Activated naive CD4-positive, alpha-beta T cell treated with anti-CD3 and anti-CD28 coated beads, Interleukin-2, amount 10 ng/mL, durations not matched to agents 7 days and 5 days (primary cell): ENCODE results near the gene POLD2.
A peak's percentile ranks its signal among the peaks of the same experiment; 100 is the strongest.

Experiments used
- CTCF ChIA-PET: fragments of 350-600 bp; sonication (Branson Sonifier 250); formaldehyde crosslinking; loops from one replicate; lab custom pipeline; 2021; ENCODE audit warnings: antibody characterized with exemption; lab: Charles Lee
- DNase-seq: peaks from one replicate; pipeline ENCODE4 v3.0.0-alpha.2; 2020
- H3K27ac Mint-ChIP-seq: one replicate; pipeline ENCODE4 v1.8.0; 2021; ENCODE audit warnings: mild to moderate bottlenecking, moderate library complexity, mixed read lengths
- H3K27me3 Mint-ChIP-seq: one replicate; pipeline ENCODE4 v1.8.0; 2021; ENCODE audit warnings: mild to moderate bottlenecking, mixed read lengths
- H3K36me3 Mint-ChIP-seq: one replicate; pipeline ENCODE4 v1.8.0; 2021; ENCODE audit warnings: mixed read lengths
- H3K4me1 Mint-ChIP-seq: one replicate; pipeline ENCODE4 v1.8.0; 2021; ENCODE audit warnings: mixed read lengths
- H3K4me3 Mint-ChIP-seq: one replicate; pipeline ENCODE4 v1.8.0; 2021; ENCODE audit warnings: mild to moderate bottlenecking, moderate library complexity, mixed read lengths
- H3K9me3 Mint-ChIP-seq: one replicate; pipeline ENCODE4 v1.8.0; 2021; ENCODE audit warnings: mixed read lengths

The POLD2 gene

GRCh38 chr7:44074349-44074695 lies 49.0 kb downstream of the POLD2 start:
- Mint-ChIP-seq H3K9me3 (no peaks in the 10 kb centered on the region), H3K4me1 (peaks cover 10% of the 10 kb centered on the region), H3K36me3 (peaks cover 39% of the 10 kb centered on the region), H3K27ac (no peak overlapping the region), H3K27me3 (no peaks in the 10 kb centered on the region), H3K4me3 (no peak overlapping the region)
- CTCF ChIA-PET, result no interaction called here
- no peak for DNase-seq

GRCh38 chr7:44073664-44074348 lies 49.5 kb downstream of the POLD2 start:
- DNase-seq, result peak; percentile 50
- no peaks in the 10 kb centered on the region for H3K9me3 Mint-ChIP-seq
- H3K4me1 Mint-ChIP-seq, result peaks cover 10% of the 10 kb centered on the region
- H3K27ac Mint-ChIP-seq, result no peak overlapping the region
- peaks cover 36% of the 10 kb centered on the region for H3K36me3 Mint-ChIP-seq
- H3K4me3 Mint-ChIP-seq, result no peak overlapping the region
- CTCF ChIA-PET, result interaction anchor here (3.2 kb wide), 1 partner anchor 123 kb away, joined by 10 read pairs; no protein-coding TSS in a partner anchor
- no peaks in the 10 kb centered on the region for H3K27me3 Mint-ChIP-seq

- DNase-seq, result peak; percentile 58
- Mint-ChIP-seq H3K4me1 (peaks cover 5% of the 10 kb centered on the region), H3K9me3 (no peaks in the 10 kb centered on the region), H3K4me3 (no peak overlapping the region), H3K36me3 (peaks cover 27% of the 10 kb centered on the region), H3K27me3 (peaks cover 6% of the 10 kb centered on the region), H3K27ac (peak overlapping the region; percentile 21)
- CTCF ChIA-PET, result interaction anchor here (1.2 to 3.2 kb wide), 3 partner anchors 9 to 124 kb away, joined by 7 to 10 read pairs (median 9); no protein-coding TSS in a partner anchor
Observed at GRCh38 chr7:44072364-44073231, 50.8 kb downstream of the POLD2 start.

GRCh38 chr7:44071726-44072363 lies 51.5 kb downstream of the POLD2 start:
- Mint-ChIP-seq H3K36me3 (peaks cover 24% of the 10 kb centered on the region), H3K27ac (peak overlapping the region; percentile 21), H3K27me3 (peaks cover 13% of the 10 kb centered on the region), H3K4me3 (no peak overlapping the region), H3K9me3 (no peaks in the 10 kb centered on the region), H3K4me1 (peaks cover 3% of the 10 kb centered on the region)
- CTCF ChIA-PET, result interaction anchor here (1.2 to 3.2 kb wide), 3 partner anchors 9 to 125 kb away, joined by 7 to 10 read pairs (median 9); no protein-coding TSS in a partner anchor
- no peak for DNase-seq

GRCh38 chr7:44068054-44068453 lies 55.3 kb downstream of the POLD2 start:
- H3K27me3 Mint-ChIP-seq, result peaks cover 36% of the 10 kb centered on the region
- H3K27ac Mint-ChIP-seq, result no peak overlapping the region
- H3K36me3 Mint-ChIP-seq, result peaks cover 10% of the 10 kb centered on the region
- CTCF ChIA-PET, result interaction anchor here (1.9 kb wide), 1 partner anchor 12 kb away, joined by 5 read pairs; no protein-coding TSS in a partner anchor
- no peaks in the 10 kb centered on the region for H3K9me3 Mint-ChIP-seq
- H3K4me1 Mint-ChIP-seq, result peaks cover 3% of the 10 kb centered on the region
- DNase-seq, result no peak
- H3K4me3 Mint-ChIP-seq, result peak overlapping the region; percentile 22

GRCh38 chr7:44067064-44067951 lies 56.0 kb downstream of the POLD2 start:
- CTCF ChIA-PET, result interaction anchor here (1.9 kb wide), 1 partner anchor 13 kb away, joined by 5 read pairs; no protein-coding TSS in a partner anchor
- H3K36me3 Mint-ChIP-seq, result peaks cover 8% of the 10 kb centered on the region
- peaks cover 3% of the 10 kb centered on the region for H3K4me1 Mint-ChIP-seq
- no peak overlapping the region for H3K4me3 Mint-ChIP-seq
- no peaks in the 10 kb centered on the region for H3K9me3 Mint-ChIP-seq
- DNase-seq, result peak; percentile 18
- peaks cover 36% of the 10 kb centered on the region for H3K27me3 Mint-ChIP-seq
- peak overlapping the region; percentile 73 for H3K27ac Mint-ChIP-seq

- peaks cover 3% of the 10 kb centered on the region for H3K4me1 Mint-ChIP-seq
- no peak for DNase-seq
- H3K9me3 Mint-ChIP-seq, result no peaks in the 10 kb centered on the region
- CTCF ChIA-PET, result interaction anchor here (0.8 to 1.9 kb wide), 2 partner anchors 14 to 148 kb away, joined by 3 to 5 read pairs; no protein-coding TSS in a partner anchor
- peaks cover 36% of the 10 kb centered on the region for H3K27me3 Mint-ChIP-seq
- H3K4me3 Mint-ChIP-seq, result no peak overlapping the region
- peaks cover 6% of the 10 kb centered on the region for H3K36me3 Mint-ChIP-seq
- peak overlapping the region; percentile 43 for H3K27ac Mint-ChIP-seq
Observed at GRCh38 chr7:44066494-44067063, 56.8 kb downstream of the POLD2 start.

- no peaks in the 10 kb centered on the region for H3K9me3 Mint-ChIP-seq
- H3K4me3 Mint-ChIP-seq, result no peak overlapping the region
- no peak for DNase-seq
- peak overlapping the region; percentile 19 for H3K27ac Mint-ChIP-seq
- H3K4me1 Mint-ChIP-seq, result peaks cover 3% of the 10 kb centered on the region
- H3K36me3 Mint-ChIP-seq, result peaks cover 10% of the 10 kb centered on the region
- peaks cover 36% of the 10 kb centered on the region for H3K27me3 Mint-ChIP-seq
- CTCF ChIA-PET, result interaction anchor here (0.8 kb wide), 1 partner anchor 149 kb away, joined by 3 read pairs; no protein-coding TSS in a partner anchor
Observed at GRCh38 chr7:44066111-44066460, 57.3 kb downstream of the POLD2 start.

- Mint-ChIP-seq H3K4me3 (no peak within 1 kb of the TSS), H3K4me1 (peaks cover 3% of the 10 kb centered on the region), H3K9me3 (no peaks in the 10 kb centered on the region), H3K27ac (peak within 1 kb of the TSS; percentile 19), H3K36me3 (peaks cover 10% of the 10 kb centered on the region), H3K27me3 (peaks cover 36% of the 10 kb centered on the region)
- no peak for DNase-seq
- CTCF ChIA-PET, result interaction anchor here (0.8 kb wide), 1 partner anchor 149 kb away, joined by 3 read pairs; no protein-coding TSS in a partner anchor
Observed at GRCh38 chr7:44065431-44066110, 57.8 kb downstream of the POLD2 start, which contains the start of gene PGAM2. TSS of gene PGAM2 (minus strand) at chr7:44065567. CDS start at chr7:44065529, 38 bp downstream.

GRCh38 chr7:44064791-44065430 lies 58.4 kb downstream of the POLD2 start:
- H3K4me1 Mint-ChIP-seq, result peaks cover 3% of the 10 kb centered on the region
- H3K9me3 Mint-ChIP-seq, result no peaks in the 10 kb centered on the region
- H3K27ac Mint-ChIP-seq, result no peak overlapping the region
- H3K36me3 Mint-ChIP-seq, result peaks cover 17% of the 10 kb centered on the region
- no peak for DNase-seq
- no peak overlapping the region for H3K4me3 Mint-ChIP-seq
- CTCF ChIA-PET, result interaction anchor here (0.6 kb wide), 1 partner anchor 11 kb away, joined by 3 read pairs; no protein-coding TSS in a partner anchor
- peaks cover 36% of the 10 kb centered on the region for H3K27me3 Mint-ChIP-seq
